ENCODE results near the gene AGPAT4. TPM values are rescaled to one million over a fixed set of nuclear protein-coding genes. Genes with fewer than 3 reads are reported as not detected.

The AGPAT4 gene
- total RNA-seq, 4 donors from 2014 or later, result 7.2 to 20.2 (median 12.5) TPM

DNA sequence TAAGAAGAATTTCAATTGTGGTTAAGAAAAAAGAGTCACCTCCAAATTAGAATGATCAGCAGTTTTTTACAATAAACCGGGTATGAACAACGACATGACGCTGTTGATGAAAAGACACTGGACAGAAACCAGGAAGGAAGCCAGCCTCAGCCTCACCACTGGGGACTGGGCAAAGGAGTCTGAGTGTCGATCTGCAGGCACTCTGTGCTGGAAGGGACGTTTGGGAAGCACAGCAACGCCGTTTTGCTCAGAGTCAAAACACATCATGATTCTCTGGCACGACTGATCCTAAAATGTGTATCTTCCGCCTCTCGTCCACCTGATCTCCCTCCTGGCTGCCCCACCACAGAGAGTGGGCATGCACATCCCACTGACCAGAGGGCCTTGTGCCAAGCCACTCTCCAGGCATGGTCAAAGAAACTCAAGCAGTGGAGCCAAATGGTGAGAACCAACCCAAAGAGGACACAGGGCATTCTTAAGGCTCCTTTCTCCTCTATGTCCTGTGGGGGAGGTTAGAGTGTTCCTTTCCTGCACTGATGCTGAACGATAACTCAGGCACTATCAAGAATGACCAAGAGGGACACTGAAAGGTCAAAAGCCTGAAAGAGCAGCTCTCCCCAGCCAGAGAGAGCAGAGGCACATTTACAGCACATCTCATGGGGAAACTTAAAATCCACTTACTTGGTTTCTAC lies 68.8 kb downstream of the AGPAT4 start:
- DNase-seq (ENCODE audit: low spot score) (no peak), ATAC-seq (ENCODE audit: low FRiP score) (no peak)
- TF ChIP-seq, protein P1, sequence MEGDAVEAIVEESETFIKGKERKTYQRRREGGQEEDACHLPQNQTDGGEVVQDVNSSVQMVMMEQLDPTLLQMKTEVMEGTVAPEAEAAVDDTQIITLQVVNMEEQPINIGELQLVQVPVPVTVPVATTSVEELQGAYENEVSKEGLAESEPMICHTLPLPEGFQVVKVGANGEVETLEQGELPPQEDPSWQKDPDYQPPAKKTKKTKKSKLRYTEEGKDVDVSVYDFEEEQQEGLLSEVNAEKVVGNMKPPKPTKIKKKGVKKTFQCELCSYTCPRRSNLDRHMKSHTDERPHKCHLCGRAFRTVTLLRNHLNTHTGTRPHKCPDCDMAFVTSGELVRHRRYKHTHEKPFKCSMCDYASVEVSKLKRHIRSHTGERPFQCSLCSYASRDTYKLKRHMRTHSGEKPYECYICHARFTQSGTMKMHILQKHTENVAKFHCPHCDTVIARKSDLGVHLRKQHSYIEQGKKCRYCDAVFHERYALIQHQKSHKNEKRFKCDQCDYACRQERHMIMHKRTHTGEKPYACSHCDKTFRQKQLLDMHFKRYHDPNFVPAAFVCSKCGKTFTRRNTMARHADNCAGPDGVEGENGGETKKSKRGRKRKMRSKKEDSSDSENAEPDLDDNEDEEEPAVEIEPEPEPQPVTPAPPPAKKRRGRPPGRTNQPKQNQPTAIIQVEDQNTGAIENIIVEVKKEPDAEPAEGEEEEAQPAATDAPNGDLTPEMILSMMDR (IDR thresholded peaks at IDR 0.05), result no peak

DNA sequence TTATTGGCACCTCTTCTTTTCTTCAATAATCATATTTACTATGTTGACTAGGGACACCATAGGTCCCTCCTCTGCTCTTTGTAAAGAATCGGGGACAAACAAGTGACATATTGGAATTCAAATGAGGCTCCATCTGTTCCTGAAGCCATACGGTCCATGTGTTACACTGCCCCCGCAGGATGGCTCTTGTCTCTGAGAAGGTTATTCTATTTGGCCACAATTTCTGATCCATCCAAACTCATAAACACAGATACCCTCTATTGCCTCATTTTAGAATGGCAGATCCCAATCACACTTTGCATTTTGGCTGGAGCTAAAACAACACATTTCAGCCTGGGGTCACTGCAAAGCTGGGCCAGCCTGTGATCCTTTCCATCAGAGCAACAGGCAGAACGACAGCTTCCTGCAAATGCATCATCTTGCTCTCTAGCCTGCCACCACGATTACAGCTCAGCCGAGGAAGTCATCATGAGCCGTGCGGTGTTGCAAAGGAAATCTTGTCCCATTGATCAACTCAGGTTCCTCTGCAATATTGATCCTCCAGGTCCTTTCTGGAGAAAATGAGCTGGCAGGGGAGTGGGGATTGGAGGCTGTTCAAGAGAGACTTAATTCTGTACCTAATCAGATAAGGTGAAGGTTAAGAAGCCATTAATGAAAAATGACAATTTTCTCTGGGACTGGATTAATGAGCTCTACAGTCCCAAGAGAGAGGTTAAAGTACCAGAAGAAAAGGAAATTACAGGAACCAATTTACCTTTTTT lies 73.1 kb downstream of the AGPAT4 start:
- TF ChIP-seq, protein P1 (IDR thresholded peaks at IDR 0.05), result no peak
- ATAC-seq (ENCODE audit: low FRiP score) (no peak), DNase-seq (ENCODE audit: low spot score) (no peak)

DNA sequence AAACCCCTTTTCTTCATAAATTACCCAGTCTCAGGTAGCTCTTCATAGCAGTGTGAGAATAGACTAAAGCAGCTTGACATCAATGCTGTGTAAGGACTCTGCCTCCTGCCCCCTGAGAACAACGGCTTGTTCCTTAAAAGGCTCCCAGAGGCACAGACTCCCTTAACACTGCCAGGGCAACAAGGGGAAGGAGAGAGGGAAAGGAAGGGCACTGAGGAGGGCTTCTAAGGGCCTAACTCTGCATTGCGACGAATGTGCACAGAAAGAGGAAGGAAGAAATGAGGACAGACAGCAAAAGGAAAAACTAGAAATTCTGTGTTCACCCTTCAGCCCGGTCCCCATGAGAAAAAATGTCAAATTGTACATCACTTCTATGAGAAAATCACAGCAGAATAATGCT lies 74.0 kb downstream of the AGPAT4 start:
- DNase-seq (ENCODE audit: low spot score) (no peak), ATAC-seq (ENCODE audit: low FRiP score) (no peak)
- TF ChIP-seq, protein P1 (IDR thresholded peaks at IDR 0.05), result no peak

DNA sequence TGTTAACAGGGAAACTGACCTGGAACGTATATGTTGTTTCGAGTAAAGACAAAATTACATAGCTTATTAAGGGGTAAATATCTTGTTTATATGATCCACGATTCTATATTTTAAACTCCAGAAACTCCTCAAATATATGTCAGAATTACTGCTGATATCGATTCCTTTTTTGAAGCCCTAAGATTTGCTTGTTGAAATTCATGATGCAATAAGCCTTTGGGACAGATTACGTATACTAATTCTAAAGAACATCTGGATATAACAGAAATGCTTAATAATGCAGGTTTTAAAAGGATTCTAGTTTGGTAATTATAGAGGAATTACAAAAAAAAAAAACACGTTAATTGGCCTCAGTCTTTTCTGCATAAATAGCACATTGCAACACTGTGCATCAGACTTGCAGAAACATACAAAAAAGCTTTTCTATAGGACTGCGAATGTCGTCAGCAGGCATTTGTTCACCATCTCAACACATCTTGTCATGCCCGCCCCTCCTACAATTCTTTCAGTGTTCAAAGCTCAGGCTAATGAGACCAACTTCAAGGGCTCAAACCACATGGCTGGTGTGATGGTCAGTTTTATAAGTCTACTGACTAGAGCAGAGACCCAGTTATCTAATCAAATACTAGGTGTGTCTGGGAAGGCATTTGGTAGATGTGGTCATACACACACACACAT lies 74.9 kb downstream of the AGPAT4 start:
- DNase-seq (ENCODE audit: low spot score) (no peak), ATAC-seq (ENCODE audit: low FRiP score) (no peak)
- TF ChIP-seq, protein P1 (IDR thresholded peaks at IDR 0.05), result no peak

DNA sequence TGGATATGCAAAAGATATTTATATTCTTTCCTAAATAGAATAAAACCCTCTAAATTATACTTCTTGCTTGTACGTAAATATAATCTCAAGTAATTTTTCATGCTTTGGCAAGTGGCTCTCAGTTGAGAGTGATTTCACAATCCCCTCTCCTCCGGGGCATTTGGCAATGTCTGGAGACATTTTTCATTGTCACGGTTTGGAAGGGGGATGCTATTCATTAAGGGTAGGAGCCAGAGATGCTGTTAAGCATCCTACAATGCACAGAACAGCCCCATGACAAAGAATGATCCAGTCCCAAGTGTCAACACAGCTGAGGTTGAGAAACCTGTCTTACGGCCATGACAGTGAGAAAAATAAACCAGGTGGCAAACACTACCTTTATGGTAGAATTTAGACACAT lies 75.7 kb downstream of the AGPAT4 start:
- TF ChIP-seq, protein P1 (IDR thresholded peaks at IDR 0.05), result no peak
- DNase-seq (ENCODE audit: low spot score) (no peak), ATAC-seq (ENCODE audit: low FRiP score) (no peak)

DNA sequence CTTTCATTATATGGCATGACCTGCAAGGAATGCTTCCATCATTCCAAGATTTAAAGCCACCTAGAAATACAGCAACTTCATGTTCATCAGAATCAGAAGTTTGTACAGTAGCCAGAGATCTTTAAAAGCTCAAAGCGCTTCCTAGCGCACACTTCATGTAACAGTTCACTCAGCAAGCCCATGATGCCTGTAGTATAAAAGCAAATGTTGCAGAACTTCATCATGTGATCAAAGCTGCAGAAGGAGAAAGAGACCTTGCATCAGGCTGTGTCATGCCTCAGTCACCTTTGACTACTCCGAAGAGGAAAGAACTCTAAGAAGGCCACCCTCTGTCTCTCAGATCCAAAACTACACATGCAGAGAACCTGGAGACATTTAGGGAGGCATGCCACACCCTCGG lies 78.5 kb downstream of the AGPAT4 start:
- TF ChIP-seq, protein P1 (IDR thresholded peaks at IDR 0.05), result no peak
- ATAC-seq (ENCODE audit: low FRiP score) (peak; percentile 44), DNase-seq (ENCODE audit: low spot score) (no peak)
